ENCODE measurements around the gene ACTMAP.
"Not testable (repeated sequence)": the region's sequence is repeated elsewhere in the genome, so short reads cannot be mapped to it uniquely, and the experiment has no call there.

Gene ACTMAP, protein sequence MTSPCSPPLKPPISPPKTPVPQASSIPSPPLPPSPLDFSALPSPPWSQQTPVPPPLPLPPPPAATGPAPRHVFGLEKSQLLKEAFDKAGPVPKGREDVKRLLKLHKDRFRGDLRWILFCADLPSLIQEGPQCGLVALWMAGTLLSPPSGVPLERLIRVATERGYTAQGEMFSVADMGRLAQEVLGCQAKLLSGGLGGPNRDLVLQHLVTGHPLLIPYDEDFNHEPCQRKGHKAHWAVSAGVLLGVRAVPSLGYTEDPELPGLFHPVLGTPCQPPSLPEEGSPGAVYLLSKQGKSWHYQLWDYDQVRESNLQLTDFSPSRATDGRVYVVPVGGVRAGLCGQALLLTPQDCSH

DNA sequence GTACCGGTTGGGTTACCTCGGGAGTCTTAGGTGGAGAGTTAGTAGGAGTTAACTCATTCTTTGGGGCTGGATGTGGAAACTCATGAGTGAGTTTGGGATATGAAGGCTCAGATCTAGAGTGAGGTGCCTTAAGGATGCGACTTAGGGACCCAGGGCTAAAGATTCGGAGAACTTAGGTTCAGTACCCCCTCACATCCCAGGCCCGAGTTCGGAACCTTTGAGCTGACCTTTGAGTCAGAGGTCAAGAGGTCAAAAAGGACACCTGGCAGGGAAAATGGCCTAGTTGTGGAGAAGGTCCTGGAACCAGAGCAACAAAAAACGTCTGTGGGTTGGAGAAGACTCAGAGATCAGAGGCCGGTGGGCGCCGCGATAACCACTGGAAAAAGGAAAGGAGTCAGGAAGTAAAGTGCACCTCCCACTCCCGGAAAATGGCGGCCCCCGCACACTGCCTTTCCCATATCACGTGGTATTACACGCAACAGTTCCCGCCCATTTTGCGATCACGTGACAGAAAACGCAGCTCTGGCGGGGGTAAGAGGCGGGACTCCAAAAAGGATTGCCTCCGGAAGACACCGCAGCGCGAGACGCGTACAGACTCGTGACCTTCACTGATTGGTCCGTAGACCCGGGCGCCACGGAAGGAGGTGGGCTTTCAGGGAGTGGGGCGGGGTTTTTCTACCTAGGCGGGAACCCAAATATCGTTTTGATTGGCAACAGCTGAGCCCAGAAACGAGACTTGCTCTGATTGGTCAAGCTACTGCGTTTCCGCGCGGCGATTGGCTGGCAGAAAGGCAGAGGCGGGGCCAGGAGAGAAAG, at the start of gene ACTMAP:
TSS of gene ACTMAP (minus strand) at position 420 of the 816 bp plus-strand sequence. CDS start 674 bp downstream, outside the sequence.
- TF ChIP-seq ZNF274 (IDR thresholded peaks at IDR 0.05; ENCODE audit: low read depth, low read length) = no peak
- H3K4me3 ChIP-seq (ENCODE audit: low read length) = peak within 1 kb of the TSS; percentile 85

DNA sequence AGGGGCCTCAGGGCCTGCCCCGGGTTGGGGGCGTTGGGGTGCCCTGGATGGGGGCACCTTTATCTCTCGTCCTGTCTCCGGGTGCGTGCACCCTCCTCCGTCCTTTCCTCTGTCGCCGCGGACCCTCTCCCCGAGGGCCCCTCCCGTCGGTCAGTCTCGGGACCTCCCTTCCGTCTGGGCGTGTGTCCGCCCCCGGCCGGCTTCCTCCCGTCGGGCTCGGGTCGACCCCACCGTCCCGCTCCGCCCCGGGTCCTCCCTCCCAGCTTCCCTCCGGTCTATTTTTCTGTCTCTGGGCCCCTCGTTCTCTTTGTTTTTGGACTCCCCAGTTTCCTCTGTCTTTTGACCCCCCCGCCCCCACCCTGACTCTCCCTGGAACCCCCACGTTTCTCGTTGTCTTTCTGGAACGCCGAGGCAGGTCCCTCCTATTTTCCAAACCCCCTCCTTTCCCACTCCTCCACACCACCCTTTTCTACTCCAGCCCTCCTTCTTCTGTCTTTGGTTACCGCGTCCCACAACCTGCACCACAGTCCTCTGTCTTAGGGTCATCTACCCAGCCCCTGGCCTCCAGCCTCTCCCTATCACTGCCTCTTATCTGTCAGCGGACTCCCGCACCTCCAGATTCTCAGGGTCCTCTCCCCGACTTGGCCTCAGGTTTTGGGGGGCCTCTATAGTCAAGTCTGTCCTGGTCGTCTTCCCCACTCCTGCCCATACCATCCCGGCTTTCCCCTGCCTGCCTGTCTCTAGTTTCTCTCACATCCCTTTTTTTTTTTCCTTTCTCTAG, 49.5 kb upstream of the ACTMAP start:
- no peak for TF ChIP-seq ZNF274 (IDR thresholded peaks at IDR 0.05; ENCODE audit: low read depth, low read length)
- H3K4me3 ChIP-seq (ENCODE audit: low read length) = peak overlapping the region; percentile 96

DNA sequence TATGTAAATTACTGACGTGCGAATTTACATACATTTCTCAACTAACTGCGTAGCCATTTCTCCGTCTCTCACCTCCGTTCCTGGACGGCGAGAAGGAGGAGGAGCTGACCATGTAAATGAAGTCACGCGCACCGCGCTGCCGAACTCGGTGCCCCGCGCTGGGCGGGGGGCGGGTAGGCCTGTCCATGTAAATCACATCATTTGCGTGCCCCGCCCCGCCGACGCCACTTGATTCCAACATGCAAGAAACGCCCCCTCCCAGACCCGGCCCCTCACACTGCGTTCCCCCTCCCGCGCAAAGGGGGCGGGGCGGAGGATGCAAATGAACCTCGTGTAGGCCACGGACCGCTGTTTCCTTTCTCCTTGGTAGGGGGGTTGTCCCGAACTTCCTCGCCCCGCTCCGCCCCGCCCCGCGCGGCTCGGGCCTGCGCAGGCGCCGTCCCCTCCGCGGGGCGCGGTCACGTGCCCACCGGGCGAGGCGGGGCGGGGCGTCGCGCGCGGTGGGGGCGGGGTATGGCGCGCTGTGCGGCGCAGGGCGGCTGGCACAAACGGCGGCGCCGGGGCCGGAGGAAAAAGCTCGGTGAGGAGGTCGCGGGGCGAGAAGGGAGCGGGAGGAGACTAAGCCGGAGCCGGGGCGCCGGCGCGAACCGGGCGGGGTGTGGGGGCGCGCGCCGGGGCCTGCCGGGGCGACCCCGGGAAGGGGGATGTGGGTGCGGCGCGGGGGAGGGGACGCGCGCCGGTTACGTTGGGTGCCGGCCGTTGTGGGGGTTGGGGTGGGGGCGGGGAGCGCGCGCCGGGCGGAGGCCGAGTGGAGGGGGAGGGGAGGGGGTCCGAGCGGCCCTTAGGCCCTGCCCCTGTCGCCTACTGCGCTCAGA, 48.6 kb upstream of the ACTMAP start, which contains the start of gene EGLN2:
TSS of gene EGLN2 (plus strand) at position 509 of the 875 bp plus-strand sequence. CDS start 1,382 bp downstream, outside the sequence.
- H3K4me3 ChIP-seq (ENCODE audit: low read length) = peak within 1 kb of the TSS; percentile 96
- no peak for TF ChIP-seq ZNF274 (IDR thresholded peaks at IDR 0.05; ENCODE audit: low read depth, low read length)

DNA sequence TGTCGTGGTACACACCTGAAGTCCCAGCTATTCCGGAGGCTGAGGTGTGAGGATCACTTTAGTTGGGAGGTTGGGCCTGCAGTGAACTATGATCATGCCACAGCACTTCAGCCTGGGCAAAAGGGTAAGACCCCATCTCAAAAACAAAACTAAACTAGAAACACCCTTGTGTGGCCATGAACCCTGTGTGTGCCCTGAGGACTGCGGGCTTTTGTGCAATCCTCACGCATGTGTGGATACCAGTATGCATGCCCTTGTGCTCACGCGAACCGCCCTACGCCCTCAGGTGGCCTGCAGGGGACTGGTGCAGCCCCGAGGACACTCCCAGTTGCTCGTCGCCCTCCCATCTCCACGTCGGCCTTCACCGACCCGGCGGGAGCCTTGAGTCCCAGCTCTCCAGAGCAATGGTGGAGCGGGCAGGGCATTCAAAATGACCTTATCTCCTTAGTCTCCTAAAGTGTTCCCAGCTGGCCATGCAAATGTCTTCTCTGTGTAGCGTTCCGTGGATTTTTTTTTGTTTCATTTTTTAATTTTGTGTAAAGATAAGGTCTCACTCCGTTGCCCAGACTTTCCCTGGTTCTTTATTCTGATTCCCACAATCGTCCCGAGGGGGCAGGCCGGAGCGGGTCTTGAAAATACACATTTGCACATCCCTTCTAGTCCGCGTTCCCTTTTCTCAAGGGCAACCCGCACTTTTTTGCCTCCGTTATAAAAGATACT, 47.8 kb upstream of the ACTMAP start:
- peak overlapping the region; percentile 77 for H3K4me3 ChIP-seq (ENCODE audit: low read length)
- TF ChIP-seq ZNF274 (IDR thresholded peaks at IDR 0.05; ENCODE audit: low read depth, low read length) = no peak

DNA sequence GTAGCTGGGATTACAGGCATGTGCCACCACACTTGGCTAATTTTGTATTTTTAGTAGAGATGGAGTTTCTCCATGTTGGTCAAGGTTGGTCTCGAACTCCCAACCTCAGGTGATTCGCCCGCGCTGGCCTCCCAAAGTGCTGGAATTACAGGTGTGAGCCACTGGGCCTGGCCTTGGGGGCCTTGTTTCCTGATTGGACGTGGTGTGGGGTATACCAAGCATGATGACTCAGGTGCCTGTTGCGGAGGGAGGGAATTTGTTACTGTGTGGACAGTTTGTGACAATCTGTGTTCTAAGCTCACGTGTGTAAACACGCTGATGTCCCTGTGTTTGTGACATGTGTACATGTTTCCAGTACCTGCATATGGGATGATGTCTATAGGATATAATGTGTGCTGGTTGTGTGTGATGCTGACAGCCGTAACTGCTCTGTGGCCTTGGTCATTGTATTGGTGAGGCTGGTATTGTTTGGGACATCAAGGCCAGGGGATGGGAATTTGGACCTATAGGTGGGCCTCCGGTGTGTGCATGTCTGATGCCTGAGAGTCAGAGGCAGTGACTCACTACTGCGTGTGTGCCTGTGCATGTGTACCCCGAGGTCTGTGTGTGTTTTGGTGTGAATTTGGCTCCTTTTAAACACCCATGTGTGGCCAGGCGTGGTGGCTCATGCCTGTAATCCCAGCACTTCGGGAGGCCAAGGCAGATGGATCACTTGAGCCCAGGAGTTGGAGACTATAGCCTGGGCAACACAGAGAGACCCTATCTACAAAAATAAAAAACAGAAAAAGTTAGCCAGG, 47.1 kb upstream of the ACTMAP start:
- H3K4me3 ChIP-seq (ENCODE audit: low read length) = peak overlapping the region; percentile 77; the same call in 1 of the 2 replicates
- no peak for TF ChIP-seq ZNF274 (IDR thresholded peaks at IDR 0.05; ENCODE audit: low read depth, low read length)

- no peak overlapping the region for H3K4me3 ChIP-seq (ENCODE audit: low read length)
- TF ChIP-seq ZNF274 (IDR thresholded peaks at IDR 0.05; ENCODE audit: low read depth, low read length) = no peak
Measured at GRCh38 chr19:40791996-40792395, 41.7 kb upstream of the ACTMAP start.

GRCh38 chr19:40791349-40791748, 41.1 kb upstream of the ACTMAP start:
- TF ChIP-seq ZNF274 (IDR thresholded peaks at IDR 0.05; ENCODE audit: low read depth, low read length) = no peak
- H3K4me3 ChIP-seq (ENCODE audit: low read length) = no peak overlapping the region

DNA sequence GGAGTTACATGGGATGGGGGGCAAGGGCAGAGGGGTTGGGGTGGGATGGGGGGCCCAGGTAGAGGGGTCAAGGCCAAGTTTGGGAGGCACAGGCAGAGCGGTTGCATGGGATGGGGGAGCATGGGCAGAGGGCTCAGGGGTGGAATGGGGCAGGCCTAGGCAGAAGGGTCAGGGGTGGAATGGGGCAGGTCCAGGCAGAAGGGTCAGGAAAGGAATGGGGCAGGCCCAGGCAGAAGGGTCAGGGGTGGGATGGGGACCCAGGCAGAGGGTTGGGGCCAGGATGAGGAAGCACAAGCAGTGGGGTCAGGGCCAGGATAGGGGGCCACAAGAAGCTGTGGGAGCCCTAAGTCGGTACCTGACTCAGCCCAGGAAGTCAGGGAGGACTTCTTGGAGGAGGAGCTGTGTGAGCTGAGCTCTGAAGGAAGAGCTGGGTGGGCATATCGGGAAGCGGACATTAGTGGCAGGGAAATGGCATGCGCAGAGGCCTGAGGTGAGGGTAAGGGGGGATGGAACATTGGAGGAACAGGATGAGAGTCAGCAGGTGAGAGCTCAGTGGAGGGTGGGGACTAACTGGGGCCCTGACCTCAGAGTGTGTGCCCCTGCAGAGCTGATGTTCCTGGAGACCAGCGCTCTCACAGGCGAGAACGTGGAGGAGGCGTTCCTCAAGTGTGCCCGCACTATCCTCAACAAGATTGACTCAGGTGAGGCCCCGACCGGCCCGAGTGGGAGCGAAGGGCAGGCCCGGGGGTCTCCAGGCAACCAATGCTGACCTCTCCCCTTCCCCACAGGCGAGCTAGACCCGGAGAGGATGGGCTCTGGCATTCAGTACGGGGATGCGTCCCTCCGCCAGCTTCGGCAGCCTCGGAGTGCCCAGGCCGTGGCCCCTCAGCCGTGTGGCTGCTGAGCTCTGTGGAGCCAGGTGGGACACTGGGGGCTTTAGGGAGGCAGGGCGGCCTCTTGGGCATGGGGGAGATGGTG, 36.1 kb upstream of the ACTMAP start:
- TF ChIP-seq ZNF274 (IDR thresholded peaks at IDR 0.05; ENCODE audit: low read depth, low read length) = no peak
- no peak overlapping the region for H3K4me3 ChIP-seq (ENCODE audit: low read length)

- no peak for TF ChIP-seq ZNF274 (IDR thresholded peaks at IDR 0.05; ENCODE audit: low read depth, low read length)
- H3K4me3 ChIP-seq (ENCODE audit: low read length) = no peak overlapping the region
Measured at GRCh38 chr19:40785526-40785925, 35.2 kb upstream of the ACTMAP start.

GRCh38 chr19:40784146-40784545, 33.9 kb upstream of the ACTMAP start:
- not testable (repeated sequence) for H3K4me3 ChIP-seq (ENCODE audit: low read length)

GRCh38 chr19:40783711-40784110, 33.4 kb upstream of the ACTMAP start:
- TF ChIP-seq ZNF274 (IDR thresholded peaks at IDR 0.05; ENCODE audit: low read depth, low read length) = no peak
- no peak overlapping the region for H3K4me3 ChIP-seq (ENCODE audit: low read length)

Data from GM08714 (cell line).